Vagina (tissue), 2 donors: ENCODE measurements around the gene DCUN1D5.

Source experiments
- CTCF ChIP-seq, 3 experiments: fragments of 450-650 bp in 2 of 3; fragments of 200-600 bp in 1 of 3; sonication (generic) in 1 of 3; IDR thresholded peaks; one replicate each; pipeline ENCODE4 v1.5.1; 2017 to 2019; ENCODE audit warnings: antibody characterized with exemption in 3 of 3, mild to moderate bottlenecking in 2 of 3, moderate library complexity in 2 of 3
- POLR2A ChIP-seq, 2 donors: fragments of 450-650 bp; IDR thresholded peaks; one replicate each; pipeline ENCODE4 v1.6.1; 2017; ENCODE audit warnings: antibody characterized with exemption in 2 of 2, mild to moderate bottlenecking in 2 of 2, moderate library complexity in 2 of 2

DNA sequence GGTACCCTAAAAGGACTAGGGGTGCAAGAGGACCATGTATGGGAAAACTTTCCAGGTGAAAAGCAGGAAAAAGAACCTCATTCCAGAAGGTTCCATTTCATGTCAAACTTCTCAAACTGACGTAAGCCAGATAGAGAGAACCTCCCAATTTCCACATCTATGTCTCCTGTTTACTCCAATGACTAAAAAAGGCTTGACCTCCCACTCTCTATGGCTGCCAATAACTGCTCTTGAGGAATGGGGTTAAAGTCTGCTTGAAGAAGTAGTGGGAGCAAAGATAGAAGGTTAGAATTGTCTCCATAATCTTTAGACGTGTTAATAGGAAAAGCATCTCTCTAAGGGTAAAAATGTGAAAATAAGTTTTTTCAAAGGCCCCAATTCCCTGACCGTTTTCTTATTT, 38.0 kb downstream of the DCUN1D5 start:
- no peak for TF ChIP-seq CTCF (IDR thresholded peaks at IDR 0.05)
- no peak for TF ChIP-seq POLR2A (IDR thresholded peaks at IDR 0.05)
